Esophagus muscularis mucosa (tissue), 4 donors: ENCODE measurements around the gene LRRC45. TPM values are rescaled to one million over a fixed set of nuclear protein-coding genes. Genes with fewer than 3 reads are reported as not detected.

Experiments
- DNase-seq: peaks from one replicate; pipeline ENCODE4 v3.0.0-alpha.2; 2017; ENCODE audit errors: extremely low spot score
- H3K27ac ChIP-seq, 4 donors: fragments of 200-600 bp; sonication (generic); replicated peaks in 1 of 4; 1 replicate in 3 of 4; 2 replicates in 1 of 4; pipeline ENCODE4 v1.5.1; 2016 to 2019; ENCODE audit warnings: mild to moderate bottlenecking in 1 of 4
- H3K27me3 ChIP-seq, 4 donors: fragments of 200-600 bp; sonication (generic); one replicate each; pipeline versions ENCODE4 v1.5.1 to v1.6.0; 2016 to 2019
- H3K36me3 ChIP-seq, 4 donors: fragments of 200-600 bp; sonication (generic); one replicate each; pipeline ENCODE4 v1.5.1; 2016 to 2019
- H3K4me1 ChIP-seq, 4 donors: fragments of 200-600 bp; sonication (generic); one replicate each; pipeline ENCODE4 v1.5.1; 2016 to 2019
- H3K4me3 ChIP-seq, 4 donors: fragments of 200-600 bp; sonication (generic); 1 replicate in 2 of 4; 2 replicates in 2 of 4; pipeline ENCODE4 v1.5.1; 2016 to 2019; ENCODE audit warnings: mild to moderate bottlenecking in 4 of 4, moderate library complexity in 1 of 4
- H3K9me3 ChIP-seq, 4 donors: fragments of 200-600 bp; sonication (generic); 1 replicate in 3 of 4; 2 replicates in 1 of 4; pipeline ENCODE4 v1.5.1; 2016 to 2019
- CTCF ChIP-seq, 3 experiments: fragments of 200-600 bp in 2 of 3; fragments of 450-650 bp in 1 of 3; sonication (generic) in 2 of 3; IDR thresholded peaks; one replicate each; pipeline ENCODE4 v1.5.1; 2017 to 2019; ENCODE audit warnings: antibody characterized with exemption in 3 of 3, mild to moderate bottlenecking in 2 of 3, moderate library complexity in 1 of 3
- EP300 ChIP-seq: sonication (generic); formaldehyde crosslinking; IDR thresholded peaks from one replicate; pipeline ENCODE4 v1.6.1; 2017; ENCODE audit warnings: antibody characterized with exemption
- POLR2A ChIP-seq: fragments of 450-650 bp; IDR thresholded peaks from one replicate; pipeline ENCODE4 v1.6.1; 2017; ENCODE audit warnings: antibody characterized with exemption, moderate library complexity, mild to moderate bottlenecking, low read depth
- POLR2AphosphoS5 ChIP-seq, 2 donors: sonication (generic); formaldehyde crosslinking; IDR thresholded peaks; one replicate each; pipeline ENCODE4 v1.6.1; 2017; ENCODE audit warnings: antibody characterized with exemption in 2 of 2
- WGBS: methylation state at CpG from one replicate; pipeline ENCODE4 v1.1.5; 2018; 5-methylcytosine and 5-hydroxymethylcytosine counted together
- intact Hi-C: fragments of 100-400 bp; cut with DNase I; formaldehyde crosslinking; loops from one replicate; pipeline ENCODE4 v1.15.1; 2023
- total RNA-seq, 4 donors: library from RNA; depleted of rRNA; stranded (reverse); fragments of >200 nt; gene quantifications; one replicate each; pipeline versions ENCODE4 v1.1.0 to v1.2.1, GENCODE V29; 2016

The LRRC45 gene
- total RNA-seq, 4 donors from 2014 or later: 6.6 to 15.8 (median 11.5) TPM

- 86% methylated on average over 16 of the region's 24 CpGs for WGBS
- no peak for TF ChIP-seq POLR2A
- TF ChIP-seq POLR2AphosphoS5 (IDR thresholded peaks at IDR 0.05): no peak
- TF ChIP-seq CTCF (IDR thresholded peaks at IDR 0.05): no peak
- no peak for TF ChIP-seq EP300
- Histone ChIP-seq H3K4me1 (peaks cover 25 to 33% (median 28%) of the 10 kb centered on the region in 4 donors), H3K27ac (no peak overlapping the region), H3K36me3 (peaks cover 28 to 71% (median 68%) of the 10 kb centered on the region in 4 donors), H3K27me3 (no peaks in the 10 kb centered on the region), H3K4me3 (no peak overlapping the region), H3K9me3 (no peaks in the 10 kb centered on the region)
- intact Hi-C loops: no loop called here
- DNase-seq: no peak
These were observed 39.2 kb downstream of the LRRC45 start for GRCh38 chr17:82062076-82062983.

- no peak for TF ChIP-seq POLR2A
- TF ChIP-seq CTCF (IDR thresholded peaks at IDR 0.05): no peak
- no peak for TF ChIP-seq EP300
- no peak for TF ChIP-seq POLR2AphosphoS5 (IDR thresholded peaks at IDR 0.05)
- Histone ChIP-seq H3K4me1 (peaks cover 25 to 33% (median 28%) of the 10 kb centered on the region in 4 donors), H3K36me3 (peaks cover 22 to 64% (median 61%) of the 10 kb centered on the region in 4 donors), H3K4me3 (no peak overlapping the region), H3K27me3 (no peaks in the 10 kb centered on the region), H3K27ac (no peak overlapping the region), H3K9me3 (no peaks in the 10 kb centered on the region)
- intact Hi-C loops: no loop called here
- no peak for DNase-seq
- WGBS: no CpG with 5 or more reads among the region's 9 CpGs
These were observed 39.9 kb downstream of the LRRC45 start for GRCh38 chr17:82062984-82063368.

- H3K27me3 ChIP-seq: no peaks in the 10 kb centered on the region
- TF ChIP-seq POLR2AphosphoS5 (IDR thresholded peaks at IDR 0.05) (no peak), POLR2A (no peak), EP300 (no peak), CTCF (IDR thresholded peaks at IDR 0.05) (no peak)
- peak overlapping the region in 1 of 4 donors; percentile 90 for H3K4me3 ChIP-seq
- DNase-seq: no peak
- peaks cover 25 to 33% (median 28%) of the 10 kb centered on the region in 4 donors for H3K4me1 ChIP-seq
- 76% methylated on average over 14 of the region's 20 CpGs for WGBS
- no peaks in the 10 kb centered on the region for H3K9me3 ChIP-seq
- peaks cover 22 to 57% (median 54%) of the 10 kb centered on the region in 4 donors for H3K36me3 ChIP-seq
- no peak overlapping the region for H3K27ac ChIP-seq
- intact Hi-C loops: no loop called here
These were observed 40.6 kb downstream of the LRRC45 start for GRCh38 chr17:82063424-82064415.

- intact Hi-C loops: no loop called here
- Histone ChIP-seq H3K4me3 (peak overlapping the region; percentile 80 to 90 (median 86)), H3K27ac (peak overlapping the region; percentile 79 to 91 (median 88)), H3K9me3 (no peaks in the 10 kb centered on the region), H3K36me3 (peaks cover 17 to 48% (median 45%) of the 10 kb centered on the region in 4 donors), H3K4me1 (peaks cover 25 to 33% (median 28%) of the 10 kb centered on the region in 4 donors), H3K27me3 (no peaks in the 10 kb centered on the region)
- no peak for DNase-seq
- 43% methylated on average over 22 of the region's 36 CpGs for WGBS
- no peak for TF ChIP-seq EP300
- TF ChIP-seq CTCF (IDR thresholded peaks at IDR 0.05): no peak
- no peak for TF ChIP-seq POLR2A
- TF ChIP-seq POLR2AphosphoS5 (IDR thresholded peaks at IDR 0.05): no peak
These were observed 41.5 kb downstream of the LRRC45 start for GRCh38 chr17:82064433-82065192.
